ENCODE results near the gene NKD1.
"Not testable (repeated sequence)": the region's sequence is repeated elsewhere in the genome, so short reads cannot be mapped to it uniquely, and the experiment has no call there.

Gene NKD1, protein sequence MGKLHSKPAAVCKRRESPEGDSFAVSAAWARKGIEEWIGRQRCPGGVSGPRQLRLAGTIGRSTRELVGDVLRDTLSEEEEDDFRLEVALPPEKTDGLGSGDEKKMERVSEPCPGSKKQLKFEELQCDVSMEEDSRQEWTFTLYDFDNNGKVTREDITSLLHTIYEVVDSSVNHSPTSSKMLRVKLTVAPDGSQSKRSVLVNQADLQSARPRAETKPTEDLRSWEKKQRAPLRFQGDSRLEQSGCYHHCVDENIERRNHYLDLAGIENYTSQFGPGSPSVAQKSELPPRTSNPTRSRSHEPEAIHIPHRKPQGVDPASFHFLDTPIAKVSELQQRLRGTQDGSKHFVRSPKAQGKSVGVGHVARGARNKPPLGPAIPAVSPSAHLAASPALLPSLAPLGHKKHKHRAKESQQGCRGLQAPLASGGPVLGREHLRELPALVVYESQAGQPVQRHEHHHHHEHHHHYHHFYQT

DNA sequence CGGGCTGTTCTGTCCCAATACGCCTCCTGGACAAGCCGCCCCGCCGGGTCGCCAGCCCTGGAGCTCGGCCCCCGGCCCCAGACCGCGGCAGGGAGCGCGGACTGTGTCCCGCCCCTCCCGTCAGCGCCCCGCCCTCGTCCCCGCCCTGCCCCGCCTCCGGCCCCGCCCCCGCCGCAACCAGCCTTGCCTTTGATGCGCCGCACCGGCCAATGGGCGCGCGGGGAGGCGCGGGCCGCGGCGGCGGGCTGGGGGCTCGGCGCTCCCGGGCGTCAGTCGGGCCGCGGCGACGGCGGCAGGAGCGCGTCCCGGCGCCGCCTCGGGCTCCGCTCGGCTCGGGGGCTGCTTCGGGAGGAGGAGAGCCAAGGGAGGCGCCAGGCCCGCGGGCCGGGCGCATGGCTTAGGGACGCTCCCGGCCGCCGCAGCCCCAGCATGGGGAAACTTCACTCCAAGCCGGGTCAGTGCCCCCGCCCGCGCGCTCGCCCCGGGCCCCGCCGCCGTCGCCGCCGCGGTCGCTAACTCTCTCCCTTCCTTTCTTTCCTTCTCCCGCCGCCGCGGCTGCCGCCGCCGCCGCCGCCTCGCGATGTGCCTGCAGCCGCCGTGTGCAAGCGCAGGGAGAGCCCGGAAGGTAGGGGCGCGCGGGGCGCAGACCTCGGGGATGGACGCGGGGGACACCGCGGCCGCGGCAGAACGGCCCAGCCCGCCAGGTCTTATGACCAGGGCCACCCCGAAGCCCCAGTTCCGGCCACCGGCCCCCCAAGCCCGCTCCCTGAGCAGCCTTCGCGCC, at the start of gene NKD1:
Gene NKD1, plus strand, starts transcription at position 272 of the 784 bp plus-strand sequence. Its CDS starts 158 bp downstream, at position 430.
- DNase-seq: peak; percentile 72

DNA sequence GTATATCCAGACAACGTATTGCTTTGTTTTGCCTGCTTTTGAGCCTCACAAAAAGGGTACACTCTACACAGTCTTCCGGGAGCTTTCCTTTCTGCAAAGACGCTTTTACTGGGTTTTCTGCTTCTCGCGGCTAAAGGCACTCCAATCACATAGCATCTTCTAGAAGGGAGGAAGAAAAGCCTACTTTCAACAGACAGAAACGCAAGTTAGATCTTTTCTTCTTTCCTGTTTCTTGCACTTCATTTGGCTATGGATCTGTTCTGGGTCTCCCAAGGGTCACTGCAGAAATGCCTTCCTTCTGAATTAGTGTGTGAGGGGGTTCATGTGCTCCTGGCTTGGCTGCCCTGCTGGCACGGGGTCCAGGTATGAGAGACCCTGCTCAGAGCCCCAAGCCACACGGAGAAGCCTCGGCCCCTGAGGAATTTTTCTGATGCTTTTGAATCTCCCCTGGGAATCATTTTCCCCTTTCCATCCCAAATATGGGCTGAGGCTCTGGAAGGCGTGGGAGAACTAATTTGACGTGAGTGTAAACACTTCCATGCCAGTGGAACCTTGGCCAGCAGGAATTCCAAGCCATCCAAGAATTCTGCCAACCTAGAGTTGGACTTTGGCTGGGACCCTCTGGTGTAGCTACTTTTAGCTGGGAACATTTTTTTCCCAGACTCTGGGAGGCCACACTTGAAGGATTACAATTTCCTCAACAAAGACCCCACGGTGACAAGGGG, 49.6 kb upstream of the NKD1 start:
- DNase-seq: no peak

DNA sequence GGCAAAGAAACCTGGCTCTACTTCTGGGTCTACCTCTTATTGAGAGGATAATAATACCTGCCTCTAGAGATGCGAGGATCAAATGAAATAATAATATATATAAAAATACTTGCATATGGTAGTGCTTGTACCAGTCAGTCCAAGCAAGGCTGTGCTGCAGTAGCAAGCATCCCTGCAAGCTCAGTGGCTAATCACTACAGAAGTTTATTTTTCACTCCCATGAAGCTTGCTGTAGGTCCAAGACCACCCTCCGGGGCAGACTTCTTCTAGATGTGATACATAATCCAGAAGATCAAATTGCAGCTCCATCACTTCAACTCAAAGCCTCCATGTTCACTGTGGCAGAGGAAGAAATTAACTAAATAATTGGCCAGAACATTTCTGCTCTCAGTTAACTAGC, 48.9 kb upstream of the NKD1 start:
- no peak for DNase-seq

DNA sequence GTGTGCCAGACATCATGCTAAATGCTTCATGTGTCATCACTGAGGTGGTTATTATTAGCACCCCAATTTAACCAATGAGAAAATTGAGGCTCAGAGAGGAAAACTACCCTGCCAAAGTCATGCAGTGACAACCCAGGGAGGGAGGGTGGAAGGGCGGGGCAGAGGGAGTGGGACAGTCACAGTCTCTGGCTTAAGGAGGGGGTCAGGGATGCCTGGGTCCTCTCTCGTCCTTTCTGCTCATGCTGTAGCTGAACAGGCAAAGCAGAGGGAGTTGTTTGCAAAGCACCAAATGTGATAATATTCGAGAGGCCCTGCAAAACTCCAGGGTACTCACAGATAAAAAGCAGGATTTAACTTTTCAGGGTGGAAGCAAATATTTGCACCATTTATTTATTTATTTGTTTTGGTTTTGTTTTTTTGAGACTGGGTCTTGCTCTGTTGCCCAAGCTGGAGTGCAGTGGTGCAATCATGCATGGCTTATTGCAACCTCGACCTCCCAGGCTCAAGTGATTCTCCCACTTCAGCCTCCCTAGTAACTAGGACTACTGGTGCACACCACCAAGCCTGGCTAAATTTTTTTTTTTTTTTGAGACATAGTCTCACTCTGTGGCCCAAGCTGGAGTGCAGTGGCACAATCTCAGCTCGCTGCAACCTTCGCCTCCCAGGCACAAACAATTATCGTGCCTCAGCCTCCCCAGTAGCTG, 47.9 kb upstream of the NKD1 start:
- DNase-seq: no peak

DNA sequence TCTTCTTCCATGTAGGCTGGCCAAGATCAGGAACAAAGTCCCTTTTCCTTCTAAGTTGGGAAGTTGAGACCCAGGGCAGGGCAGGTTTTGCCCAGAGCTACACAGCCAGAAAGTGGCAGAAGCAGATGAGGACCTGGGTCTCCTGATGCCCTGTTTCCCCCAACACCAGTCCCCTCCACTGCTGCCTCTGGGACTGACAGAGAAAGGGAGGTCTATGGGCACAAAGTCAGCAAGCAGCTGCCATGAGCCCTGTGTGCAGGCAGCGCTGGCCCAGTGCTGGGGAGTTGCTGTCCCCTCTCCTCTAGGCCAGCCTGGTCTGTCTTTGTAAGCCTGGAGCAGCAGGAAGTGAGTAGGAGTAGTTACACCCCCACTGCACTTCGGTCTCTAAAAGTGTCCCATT, 46.9 kb upstream of the NKD1 start:
- no peak for DNase-seq

DNA sequence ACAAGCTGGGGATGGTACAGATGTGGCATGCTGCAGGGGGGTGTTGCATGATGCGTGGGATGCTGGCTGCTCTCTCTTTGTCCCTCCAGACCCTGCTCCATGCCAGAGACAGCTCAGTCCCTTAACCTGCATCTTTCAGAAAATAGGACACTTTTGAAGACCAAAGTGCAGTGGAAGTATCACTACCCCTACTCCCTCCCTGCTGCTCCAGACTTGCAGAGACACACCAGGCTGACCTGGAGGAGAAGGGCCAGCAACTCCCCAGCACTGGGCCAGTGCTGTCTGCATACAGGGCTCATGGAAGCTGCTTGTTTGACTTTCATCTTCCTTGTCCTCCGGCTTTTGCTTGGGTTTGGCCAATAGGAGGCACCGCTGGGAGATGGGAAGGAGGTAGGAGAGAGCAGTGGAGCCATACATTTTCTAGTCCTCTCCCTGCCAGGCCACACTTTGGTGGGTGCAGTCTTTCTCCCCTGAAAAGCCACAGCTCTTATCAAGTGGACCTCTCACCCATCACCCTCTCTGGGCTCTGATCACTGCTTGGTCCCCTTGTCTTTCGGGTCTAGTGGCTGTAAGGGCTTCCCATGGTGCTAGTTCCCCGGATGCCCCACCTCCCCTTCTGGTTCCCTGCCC, 46.1 kb upstream of the NKD1 start:
- no peak for DNase-seq

DNA sequence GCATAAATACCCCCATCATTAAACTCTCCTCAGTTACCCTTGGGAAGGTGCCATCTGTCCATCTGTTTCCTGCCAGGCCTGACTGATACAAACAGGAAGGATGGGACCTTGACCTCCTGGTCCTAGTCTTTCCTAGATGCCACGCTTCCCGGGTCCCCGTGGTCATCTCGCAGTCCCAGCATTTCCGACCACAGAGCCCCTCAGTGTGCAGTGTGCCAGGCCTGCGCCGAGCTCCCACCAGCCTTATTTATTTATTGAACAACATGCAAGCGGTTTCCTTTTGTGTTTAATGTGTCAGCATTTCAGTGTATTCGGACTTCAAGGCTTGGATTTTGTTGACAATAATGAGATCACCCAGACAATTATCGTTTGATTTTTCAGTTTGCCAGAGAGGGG, 45.6 kb upstream of the NKD1 start:
- DNase-seq: no peak

DNA sequence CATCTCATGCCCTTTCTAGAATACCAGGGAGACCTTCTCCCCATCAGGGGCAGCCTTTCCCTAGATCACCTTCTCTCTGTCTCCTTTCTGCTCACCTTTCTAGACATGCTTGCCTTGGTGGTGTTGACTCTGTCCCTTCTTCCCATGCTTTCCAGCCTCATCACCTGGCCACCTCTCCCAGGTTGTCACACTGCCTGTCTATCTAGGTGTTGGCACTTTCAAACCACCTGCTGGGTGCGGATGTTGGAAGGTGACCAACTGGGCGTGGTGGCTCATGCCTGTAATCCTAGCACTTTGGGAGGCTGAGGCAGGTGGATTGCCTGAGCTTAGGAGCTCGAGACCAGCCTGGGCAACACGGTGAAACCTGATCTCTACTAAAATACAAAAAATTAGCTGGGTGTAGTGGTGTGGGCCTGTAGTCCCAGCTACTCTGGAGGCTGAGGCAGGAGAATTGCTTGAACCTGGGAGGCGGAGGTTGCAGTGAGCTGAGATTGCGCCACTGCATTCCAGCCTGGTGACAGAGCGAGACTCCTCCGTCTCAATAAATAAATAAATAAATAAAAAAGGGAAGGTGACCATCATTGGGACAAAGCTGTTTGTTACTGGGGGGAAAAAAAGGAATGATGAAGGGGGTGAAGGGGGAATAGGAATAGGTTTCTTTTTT, 44.2 kb upstream of the NKD1 start:
- not testable (repeated sequence) for DNase-seq

DNA sequence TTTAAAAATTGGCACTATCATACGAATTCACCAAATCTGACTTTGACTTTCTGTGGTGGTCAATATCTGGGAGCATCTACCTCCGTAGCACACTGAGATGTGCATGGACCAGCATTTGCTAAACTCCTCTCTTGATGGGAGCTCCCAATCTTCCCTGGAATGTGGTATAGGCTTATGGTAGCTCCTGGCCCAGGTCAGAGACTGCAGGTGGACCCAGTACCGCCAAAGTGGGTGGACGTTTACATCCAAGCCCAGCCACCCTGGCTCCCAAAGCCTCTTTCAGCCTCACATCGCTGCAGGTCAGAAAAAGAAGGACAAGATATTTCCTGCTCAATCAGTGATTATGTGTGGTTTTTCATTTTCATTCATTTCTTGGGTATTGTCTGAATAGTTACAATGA, 43.1 kb upstream of the NKD1 start:
- DNase-seq: no peak

DNA sequence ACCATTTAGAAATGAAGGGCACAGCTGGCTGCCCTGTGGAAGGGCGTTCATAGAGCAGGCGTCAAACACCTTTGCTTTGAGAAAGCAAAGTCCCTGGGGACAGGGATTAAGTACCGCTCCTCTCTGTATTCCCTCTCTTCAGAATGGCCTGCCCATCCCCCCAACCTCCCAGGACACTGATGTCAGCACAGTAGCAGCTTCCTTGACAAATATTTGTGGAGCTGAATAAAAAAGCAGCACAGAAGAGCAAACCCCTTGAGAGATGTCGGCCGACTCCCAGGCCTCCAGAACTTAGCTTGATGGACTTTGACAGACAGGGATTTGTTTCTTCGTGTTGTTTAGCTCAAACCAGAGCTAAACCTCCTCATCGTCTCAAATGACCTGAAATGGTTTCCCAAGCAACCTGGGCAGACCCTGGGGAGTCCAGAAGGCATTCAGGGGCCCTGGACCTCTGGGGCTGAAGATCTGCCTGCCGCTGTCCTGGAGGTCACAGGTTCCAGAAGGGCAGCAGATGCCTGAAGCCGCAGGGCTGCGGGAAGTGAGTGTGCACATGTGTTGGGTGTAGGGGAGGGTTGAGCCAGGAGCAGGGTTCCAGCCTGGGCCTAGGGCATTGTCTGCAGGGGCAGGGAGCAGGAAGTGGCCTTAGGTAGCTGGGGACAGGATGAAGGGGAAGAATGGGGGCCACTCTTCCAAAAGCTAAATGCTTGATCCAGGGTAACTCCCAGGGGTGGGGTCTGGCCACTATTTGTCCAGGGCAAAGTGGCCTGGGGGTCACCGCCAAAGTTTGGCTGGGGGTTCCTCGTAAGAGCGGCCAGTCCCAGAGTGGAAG, 42.3 kb upstream of the NKD1 start:
- DNase-seq: peak; percentile 93

DNA sequence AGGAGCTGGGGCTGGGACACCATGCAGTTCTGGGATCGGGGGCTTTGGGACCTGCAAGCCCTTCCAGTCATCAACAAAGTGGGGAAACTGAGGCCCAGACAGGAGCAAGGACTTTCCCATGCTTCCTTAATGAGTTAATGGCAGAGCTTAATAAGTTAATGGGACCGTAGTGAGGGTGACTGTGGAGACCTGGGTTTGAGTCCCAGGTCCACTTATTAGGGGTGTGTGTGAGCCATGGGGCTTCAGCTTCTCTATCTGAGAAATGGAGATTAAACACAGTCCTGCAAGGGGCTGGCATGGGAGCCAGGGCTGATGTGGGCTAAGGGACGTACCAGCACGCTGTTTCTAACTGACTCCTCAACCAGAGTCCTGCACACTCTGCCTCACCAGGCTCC, 41.7 kb upstream of the NKD1 start:
- DNase-seq: no peak

DNA sequence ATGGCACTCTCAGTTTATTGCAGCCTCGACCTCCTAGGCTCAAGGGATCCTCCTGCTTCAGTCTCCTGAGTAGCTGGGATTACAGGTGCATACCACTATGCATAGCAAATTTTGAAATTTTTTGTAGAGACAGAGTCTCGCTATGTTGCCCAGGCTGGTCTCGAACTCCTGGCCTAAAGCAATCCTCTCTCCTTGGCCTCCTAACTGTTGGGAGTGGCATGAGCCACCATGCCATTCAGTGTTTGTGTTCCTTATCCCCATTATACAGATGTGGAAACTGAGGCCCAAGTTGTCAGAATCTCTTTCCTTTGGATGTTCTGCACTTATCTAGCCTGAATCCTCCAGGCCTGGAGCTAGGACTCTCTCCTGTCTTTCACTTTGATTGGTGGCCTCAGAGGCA, 40.8 kb upstream of the NKD1 start:
- no peak for DNase-seq

DNA sequence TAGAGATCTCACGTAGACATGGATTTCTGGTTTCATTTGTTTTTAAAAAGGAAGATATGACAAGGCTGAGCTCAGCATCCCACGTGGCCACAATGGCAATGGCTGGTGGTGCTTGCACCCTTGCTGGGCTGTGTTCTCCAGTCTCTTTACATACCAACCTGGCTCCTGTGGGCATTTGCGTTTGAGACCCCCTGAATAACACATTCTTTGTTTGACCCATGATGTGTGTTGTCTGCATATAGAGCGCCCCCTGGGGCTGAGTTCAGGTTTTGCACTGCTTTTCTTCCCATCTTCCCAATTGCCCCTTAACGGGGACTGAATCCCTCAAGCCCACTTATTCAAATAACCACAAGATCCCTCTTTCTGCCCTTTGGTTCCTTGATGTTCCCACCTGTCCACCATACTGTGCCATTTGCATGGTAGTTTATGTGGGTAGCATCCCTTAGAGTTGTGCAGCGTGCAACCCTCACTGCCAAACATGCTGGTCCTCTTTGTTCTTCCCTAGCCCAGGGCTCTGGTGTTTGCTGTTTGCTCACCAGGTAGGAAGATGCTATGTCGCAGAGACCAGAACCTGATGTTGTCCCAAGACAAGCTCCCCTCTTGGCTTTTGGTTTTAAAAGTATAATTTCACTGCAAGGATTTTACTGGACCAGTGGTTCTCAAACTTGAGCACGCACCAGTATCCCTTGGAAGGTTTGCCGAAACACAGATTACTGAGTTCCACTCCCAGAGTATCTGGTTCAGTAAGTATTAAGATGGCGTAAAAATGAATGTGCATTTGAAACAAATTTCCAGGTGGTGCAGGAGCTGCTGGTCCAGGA, 38.5 kb upstream of the NKD1 start:
- no peak for DNase-seq

DNA sequence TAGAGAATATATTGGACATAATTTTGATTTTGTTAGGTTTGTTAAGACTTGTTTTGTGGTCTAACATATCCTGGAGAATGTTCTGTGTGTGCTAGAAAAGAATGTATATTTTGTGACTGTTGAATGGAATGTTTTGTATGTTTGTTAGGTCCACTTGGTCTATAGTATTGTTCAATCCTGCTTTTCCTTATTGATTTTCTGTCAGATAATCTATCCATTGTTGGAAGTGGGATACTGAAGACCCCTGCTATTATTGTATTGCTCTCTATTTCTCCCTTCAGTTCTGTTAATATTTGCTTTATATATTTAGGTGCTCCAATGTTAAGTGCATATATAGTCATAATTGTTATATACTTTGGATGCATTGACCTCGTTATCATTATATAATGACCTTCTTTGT, 33.0 kb upstream of the NKD1 start:
- DNase-seq: no peak

DNA sequence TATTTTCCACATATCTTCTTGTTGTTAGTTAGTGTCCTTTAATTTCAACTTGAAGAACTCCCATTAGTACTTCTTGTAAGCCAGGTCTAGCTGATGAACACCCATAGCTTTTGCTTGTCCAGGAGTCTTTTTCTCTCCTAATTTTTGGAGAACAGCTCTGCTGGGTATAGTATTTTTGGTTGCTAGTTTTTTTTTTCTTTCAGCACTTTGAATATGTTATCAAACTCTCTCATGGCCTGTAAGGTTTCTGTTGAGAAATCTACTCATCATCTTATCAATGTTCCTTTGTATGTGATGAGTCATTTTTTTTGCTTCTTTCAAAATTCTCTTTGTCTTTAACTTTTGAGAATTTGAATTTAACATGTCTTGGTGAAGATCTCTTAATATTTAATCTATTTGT, 31.8 kb upstream of the NKD1 start:
- DNase-seq: no peak

DNA sequence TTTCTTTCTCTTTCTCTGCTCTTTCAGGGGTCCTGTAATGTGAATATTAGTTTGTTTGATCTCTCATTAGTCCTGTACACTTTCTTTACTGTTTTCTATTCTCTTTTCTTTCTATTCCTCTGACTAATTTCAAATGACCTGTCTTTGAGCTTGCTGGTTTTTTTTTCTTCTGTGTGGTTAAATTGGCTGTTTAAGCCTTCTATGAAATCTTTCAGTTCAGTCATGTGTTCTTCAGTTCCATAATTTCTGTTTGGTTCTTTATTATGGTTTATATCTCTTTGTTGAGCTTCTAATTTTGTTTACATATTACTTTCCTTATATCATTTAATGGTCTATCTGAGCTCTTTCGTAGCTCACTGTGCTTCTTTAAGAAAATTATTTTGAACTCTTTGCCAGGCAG, 31.3 kb upstream of the NKD1 start:
- DNase-seq: no peak

DNA sequence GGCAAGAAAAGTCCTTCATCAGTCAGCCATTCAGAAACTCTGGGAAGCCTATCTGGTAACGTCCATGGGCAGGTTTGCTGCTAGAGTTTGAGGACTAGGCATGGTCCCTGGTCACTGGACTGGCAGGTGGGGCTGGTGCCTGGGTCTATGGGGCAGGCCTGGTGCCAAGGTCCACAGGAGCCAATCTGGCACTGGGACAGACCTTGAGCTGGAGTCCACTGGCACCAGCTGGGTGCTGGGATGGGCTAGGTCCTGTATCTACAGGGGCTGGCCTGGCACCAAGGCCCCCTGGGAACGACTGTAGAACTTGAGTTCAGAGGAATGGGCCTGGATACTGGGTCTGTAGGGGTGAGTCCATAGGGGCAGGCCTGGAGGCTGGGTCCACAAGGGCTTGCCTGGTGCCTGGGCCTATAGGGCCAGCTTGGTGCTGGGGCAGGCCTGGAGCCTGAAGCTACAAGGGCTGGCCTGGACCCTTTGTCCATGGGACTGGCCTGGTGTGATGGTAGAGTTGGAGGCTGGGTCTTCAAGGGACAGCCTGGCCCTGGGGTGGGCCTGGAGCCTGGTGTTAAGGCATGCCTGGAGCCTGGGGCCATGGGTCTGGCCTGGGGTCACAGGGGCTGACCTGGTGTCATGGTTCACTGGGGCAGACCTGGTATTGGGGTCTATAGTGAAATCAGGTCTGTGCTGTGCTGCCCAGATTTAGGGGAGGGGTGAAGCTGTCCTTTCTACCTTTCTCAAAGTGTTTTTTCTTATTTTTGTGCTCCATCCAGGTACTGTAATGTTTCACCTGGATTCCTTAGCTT, 30.5 kb upstream of the NKD1 start:
- DNase-seq: no peak

DNA sequence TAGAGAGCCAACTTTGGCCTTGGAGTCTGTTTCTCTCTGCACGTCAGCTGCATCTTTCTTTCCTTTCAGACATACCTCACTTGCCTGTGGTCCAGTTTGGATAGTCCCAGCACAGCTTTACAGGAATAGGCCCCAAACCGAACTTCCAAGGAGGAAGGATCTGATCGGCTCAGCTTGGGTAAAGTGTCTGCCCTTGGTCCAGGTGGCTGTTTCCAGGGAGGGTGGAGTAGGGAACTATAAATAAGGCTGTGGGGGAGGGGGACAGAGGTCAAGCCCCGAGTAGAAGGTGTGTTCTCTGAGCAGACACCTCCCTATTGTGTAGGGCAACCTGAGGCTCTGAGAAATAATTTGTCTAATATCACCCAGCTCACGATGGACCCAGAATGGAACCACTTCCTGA, 29.2 kb upstream of the NKD1 start:
- no peak for DNase-seq

DNA sequence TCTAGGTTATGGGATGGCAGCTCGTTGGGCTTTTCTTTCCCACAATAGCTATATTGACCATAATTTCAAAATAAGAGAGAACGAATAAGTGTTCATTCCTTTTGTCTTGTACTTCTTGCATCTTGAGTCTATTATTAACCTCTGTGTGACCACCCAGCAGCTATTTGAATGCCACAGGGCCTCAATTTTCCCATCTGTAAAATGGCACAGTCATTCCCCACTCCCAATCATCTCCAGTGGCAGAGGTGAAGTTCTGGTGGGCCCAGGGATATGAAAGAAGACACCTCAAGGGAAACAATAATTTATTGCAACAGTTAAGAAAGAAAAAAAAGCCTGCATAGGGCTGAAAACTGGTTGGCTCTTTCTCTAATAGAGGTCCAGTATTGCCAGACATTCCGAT, 28.6 kb upstream of the NKD1 start:
- no peak for DNase-seq

Measured in NCI-H2171 (cell line).